PC-9 (cell line): ENCODE measurements around the gene LGI1. TPM values are rescaled to one million over a fixed set of nuclear protein-coding genes. Genes with fewer than 3 reads are reported as not detected.

Source experiments
- BruUV-seq: library from RNA; stranded (reverse); fragments of 400-500 nt; replicated peaks from 2 replicates; lab custom pipeline; 2021; lab: Mats Ljungman, UMichigan
- CTCF ChIA-PET: fragments of 300-600 bp; sonication (Branson Sonifier 250); formaldehyde crosslinking; loops from one replicate; lab custom pipeline; 2022; ENCODE audit warnings: antibody characterized with exemption; lab: Charles Lee
- POLR2A ChIA-PET: fragments of 300-600 bp; sonication (Branson Sonifier 250); formaldehyde crosslinking; loops from one replicate; lab custom pipeline; 2022; ENCODE audit warnings: antibody characterized with exemption; ENCODE audit not compliant: unreplicated experiment; lab: Charles Lee
- DNase-seq, 2 experiments: peaks; one replicate each; pipeline versions ENCODE4 v3.0.0 to v3.0.0-alpha.2; 2015 to 2022; ENCODE audit warnings: mixed read lengths in 1 of 2
- H2AFZ ChIP-seq: fragments of 200-600 bp; sonication (generic); 2 replicates; pipeline ENCODE4 v1.8.1; 2017; ENCODE audit warnings: antibody characterized with exemption
- H3F3A ChIP-seq: fragments of 200-600 bp; sonication (generic); 2 replicates; pipeline ENCODE4 v1.8.1; 2017; ENCODE audit warnings: antibody characterized with exemption, mild to moderate bottlenecking, low read depth; ENCODE audit not compliant: insufficient read depth
- H3K27ac ChIP-seq: fragments of 200-600 bp; sonication (generic); 2 replicates; pipeline ENCODE4 v1.6.1; 2016; ENCODE audit warnings: mixed run types
- H3K27me3 ChIP-seq: fragments of 200-600 bp; sonication (generic); 2 replicates; pipeline ENCODE4 v1.6.1; 2016; ENCODE audit warnings: low read depth, mixed run types; ENCODE audit not compliant: insufficient read depth
- H3K36me3 ChIP-seq: fragments of 200-600 bp; sonication (generic); 2 replicates; pipeline ENCODE4 v1.6.1; 2016; ENCODE audit warnings: low read depth, mixed run types
- H3K4me1 ChIP-seq: fragments of 200-600 bp; sonication (generic); replicated peaks from 2 replicates; pipeline ENCODE4 v1.6.1; 2016; ENCODE audit warnings: mixed run types; ENCODE audit not compliant: insufficient read depth
- H3K4me2 ChIP-seq: fragments of 200-600 bp; sonication (generic); 2 replicates; pipeline ENCODE4 v1.6.1; 2017; ENCODE audit warnings: mixed run types
- H3K4me3 ChIP-seq: fragments of 200-600 bp; sonication (generic); 2 replicates; pipeline ENCODE4 v1.6.1; 2016; ENCODE audit warnings: mixed run types
- H3K79me2 ChIP-seq: fragments of 200-600 bp; sonication (generic); 2 replicates; pipeline ENCODE4 v1.6.1; 2017; ENCODE audit warnings: low read depth, mixed run types
- H3K9me2 ChIP-seq: fragments of 200-600 bp; sonication (generic); 2 replicates; pipeline ENCODE4 v1.8.1; 2017; ENCODE audit warnings: mild to moderate bottlenecking; ENCODE audit not compliant: insufficient read depth
- H3K9me3 ChIP-seq: fragments of 200-600 bp; sonication (generic); 2 replicates; pipeline ENCODE4 v1.8.1; 2016; ENCODE audit warnings: low read depth; ENCODE audit not compliant: insufficient read depth
- H4K20me1 ChIP-seq: fragments of 200-600 bp; sonication (generic); 2 replicates; pipeline ENCODE4 v1.8.1; 2017; ENCODE audit not compliant: insufficient read depth
- CTCF ChIP-seq: fragments of 200-600 bp; sonication (generic); conservative IDR thresholded peaks from 2 replicates; pipeline ENCODE4 v1.6.1; 2017; ENCODE audit warnings: mixed run types, antibody characterized with exemption, mild to moderate bottlenecking, moderate library complexity
- EZH2 ChIP-seq: fragments of 200-600 bp; sonication (generic); IDR thresholded peaks from 2 replicates; pipeline ENCODE4 v1.8.0; 2017; ENCODE audit warnings: antibody characterized with exemption, low read depth
- intact Hi-C: fragments of 100-400 bp; cut with micrococcal nuclease; formaldehyde crosslinking; loops from one replicate; pipeline ENCODE4 v1.10.0; 2022; ENCODE audit not compliant: unreplicated experiment
- total RNA-seq: library from RNA; stranded (reverse); gene quantifications from 2 replicates; pipeline ENCODE4 v1.2.3, GENCODE V29; 2021

The LGI1 gene
- total RNA-seq, 1 experiment from 2014 or later: not detected

GRCh38 chr10:93837822-93838221 lies 80.1 kb downstream of the LGI1 start:
- TF ChIP-seq EZH2 (no peak), CTCF (no peak)
- no peak overlapping the region for H2AFZ ChIP-seq
- DNase-seq: no peak
- no peaks in the 10 kb centered on the region for H4K20me1 ChIP-seq
- H3K9me2 ChIP-seq: no peaks in the 10 kb centered on the region
- ChIA-PET CTCF (no interaction called here), POLR2A (interaction anchor here (0.7 kb wide), 1 partner anchor 9 kb away, joined by 3 read pairs; no protein-coding TSS in a partner anchor)
- H3K27me3 ChIP-seq: no peaks in the 10 kb centered on the region
- no TSS peak for BruUV-seq
- no peak overlapping the region for H3K4me2 ChIP-seq
- no peak overlapping the region for H3K27ac ChIP-seq
- H3K4me3 ChIP-seq: no peak overlapping the region
- no peaks in the 10 kb centered on the region for H3K9me3 ChIP-seq
- no peaks in the 10 kb centered on the region for H3K79me2 ChIP-seq
- no peaks in the 10 kb centered on the region for H3F3A ChIP-seq
- intact Hi-C loops: no loop called here
- H3K36me3 ChIP-seq: no peaks in the 10 kb centered on the region
- H3K4me1 ChIP-seq: no peaks in the 10 kb centered on the region

- intact Hi-C loops: no loop called here
- no peaks in the 10 kb centered on the region for H4K20me1 ChIP-seq
- BruUV-seq: no TSS peak
- H3K4me3 ChIP-seq: no peak overlapping the region
- H3K36me3 ChIP-seq: no peaks in the 10 kb centered on the region
- CTCF ChIA-PET: no interaction called here
- TF ChIP-seq EZH2 (no peak), CTCF (no peak)
- no peaks in the 10 kb centered on the region for H3K9me3 ChIP-seq
- H3F3A ChIP-seq: no peaks in the 10 kb centered on the region
- no peak for DNase-seq
- H2AFZ ChIP-seq: no peak overlapping the region
- H3K4me1 ChIP-seq: no peaks in the 10 kb centered on the region
- POLR2A ChIA-PET: interaction anchor here (0.7 kb wide), 1 partner anchor 9 kb away, joined by 3 read pairs; no protein-coding TSS in a partner anchor
- no peak overlapping the region for H3K27ac ChIP-seq
- no peaks in the 10 kb centered on the region for H3K9me2 ChIP-seq
- no peaks in the 10 kb centered on the region for H3K79me2 ChIP-seq
- H3K27me3 ChIP-seq: no peaks in the 10 kb centered on the region
- H3K4me2 ChIP-seq: no peak overlapping the region
Measured at GRCh38 chr10:93838278-93838677, 80.5 kb downstream of the LGI1 start.

GRCh38 chr10:93841961-93842360 lies 84.2 kb downstream of the LGI1 start:
- Histone ChIP-seq H3K36me3 (no peaks in the 10 kb centered on the region), H3K9me2 (no peaks in the 10 kb centered on the region), H3K27me3 (no peaks in the 10 kb centered on the region), H3K9me3 (no peaks in the 10 kb centered on the region), H3K79me2 (no peaks in the 10 kb centered on the region), H2AFZ (no peak overlapping the region), H3K4me3 (no peak overlapping the region), H3K4me2 (no peak overlapping the region), H3K27ac (no peak overlapping the region), H4K20me1 (no peaks in the 10 kb centered on the region), H3F3A (no peaks in the 10 kb centered on the region), H3K4me1 (no peaks in the 10 kb centered on the region)
- CTCF ChIA-PET: no interaction called here
- TF ChIP-seq EZH2: no peak
- TF ChIP-seq CTCF: no peak
- no TSS peak for BruUV-seq
- POLR2A ChIA-PET: no interaction called here
- intact Hi-C loops: no loop called here
- no peak for DNase-seq
